Lower leg skin (tissue), 4 donors: ENCODE measurements around the gene BMF. TPM values are rescaled to one million over a fixed set of nuclear protein-coding genes. Genes with fewer than 3 reads are reported as not detected.
"Not testable (repeated sequence)": the region's sequence is repeated elsewhere in the genome, so short reads cannot be mapped to it uniquely, and the experiment has no call there.

Source experiments
- DNase-seq, 2 donors: peaks; one replicate each; pipeline ENCODE4 v3.0.0-alpha.2; 2019; ENCODE audit warnings: low spot score in 2 of 2
- H3K4me3 ChIP-seq: fragments of 200-600 bp; sonication (generic); 2 replicates; pipeline ENCODE4 v1.5.1; 2017; ENCODE audit warnings: mild to moderate bottlenecking, low read depth; ENCODE audit not compliant: poor library complexity, severe bottlenecking
- POLR2A ChIP-seq, 2 donors: fragments of 450-650 bp; IDR thresholded peaks; one replicate each; pipeline ENCODE4 v1.6.1; 2016 to 2017; ENCODE audit warnings: antibody characterized with exemption in 2 of 2, mild to moderate bottlenecking in 1 of 2, moderate library complexity in 1 of 2
- WGBS, 2 donors: methylation state at CpG; one replicate each; pipeline ENCODE4 v1.1.5; 2018; 5-methylcytosine and 5-hydroxymethylcytosine counted together
- intact Hi-C: fragments of 100-400 bp; cut with DNase I; formaldehyde crosslinking; loops from one replicate; pipeline ENCODE4 v1.15.0; 2023; ENCODE audit warnings: low total_unique reads
- total RNA-seq, 4 donors: library from RNA; depleted of rRNA; stranded (reverse); fragments of >200 nt; gene quantifications; one replicate each; pipeline ENCODE4 v1.1.0, GENCODE V29; 2016
- TF ChIP-seq, protein P1 (sequence below), 3 donors: fragments of 450-650 bp; IDR thresholded peaks; one replicate each; pipeline ENCODE4 v1.5.1; 2016; ENCODE audit warnings: antibody characterized with exemption in 3 of 3, mild to moderate bottlenecking in 3 of 3, moderate library complexity in 2 of 3

Gene BMF
- total RNA-seq, 4 donors from 2014 or later = 2.1 to 11.8 (median 8.4) TPM

GRCh38 chr15:40118473-40118872 is 9.8 kb upstream of the BMF start:
- peak in 1 of 2 donors; percentile 43 for DNase-seq
- TF ChIP-seq, protein P1, sequence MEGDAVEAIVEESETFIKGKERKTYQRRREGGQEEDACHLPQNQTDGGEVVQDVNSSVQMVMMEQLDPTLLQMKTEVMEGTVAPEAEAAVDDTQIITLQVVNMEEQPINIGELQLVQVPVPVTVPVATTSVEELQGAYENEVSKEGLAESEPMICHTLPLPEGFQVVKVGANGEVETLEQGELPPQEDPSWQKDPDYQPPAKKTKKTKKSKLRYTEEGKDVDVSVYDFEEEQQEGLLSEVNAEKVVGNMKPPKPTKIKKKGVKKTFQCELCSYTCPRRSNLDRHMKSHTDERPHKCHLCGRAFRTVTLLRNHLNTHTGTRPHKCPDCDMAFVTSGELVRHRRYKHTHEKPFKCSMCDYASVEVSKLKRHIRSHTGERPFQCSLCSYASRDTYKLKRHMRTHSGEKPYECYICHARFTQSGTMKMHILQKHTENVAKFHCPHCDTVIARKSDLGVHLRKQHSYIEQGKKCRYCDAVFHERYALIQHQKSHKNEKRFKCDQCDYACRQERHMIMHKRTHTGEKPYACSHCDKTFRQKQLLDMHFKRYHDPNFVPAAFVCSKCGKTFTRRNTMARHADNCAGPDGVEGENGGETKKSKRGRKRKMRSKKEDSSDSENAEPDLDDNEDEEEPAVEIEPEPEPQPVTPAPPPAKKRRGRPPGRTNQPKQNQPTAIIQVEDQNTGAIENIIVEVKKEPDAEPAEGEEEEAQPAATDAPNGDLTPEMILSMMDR (IDR thresholded peaks at IDR 0.05) = no peak
- no peak for TF ChIP-seq POLR2A (IDR thresholded peaks at IDR 0.05)
- H3K4me3 ChIP-seq = no peak overlapping the region
- intact Hi-C loops = no loop called here
- 71 to 77% methylated on average over 3 of the region's 3 CpGs for WGBS, 2 donors

DNA sequence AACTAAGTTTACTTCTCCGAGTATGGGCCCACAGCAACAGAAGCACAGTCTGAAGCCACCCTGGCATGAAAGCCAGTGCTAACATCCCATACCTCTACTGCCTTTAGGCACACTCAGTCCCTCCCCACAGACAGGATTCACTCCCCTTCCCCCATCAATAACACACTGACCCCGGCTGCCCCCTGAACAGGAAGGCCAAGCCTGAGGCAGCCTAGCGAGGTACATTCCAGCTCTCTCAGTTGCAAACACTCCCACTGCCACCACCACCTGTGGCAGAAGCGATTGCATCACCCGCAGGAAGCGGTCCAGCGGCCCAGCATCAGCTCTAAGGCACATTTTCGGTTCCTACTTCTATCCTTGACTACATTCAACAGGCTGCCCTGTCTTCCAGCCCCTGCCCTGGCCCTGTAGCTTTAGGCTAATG is 7.0 kb upstream of the BMF start:
- TF ChIP-seq, protein P1 (IDR thresholded peaks at IDR 0.05) = no peak
- H3K4me3 ChIP-seq = no peak overlapping the region
- 51 to 62% methylated on average over 8 of the region's 8 CpGs for WGBS, 2 donors
- intact Hi-C loops = no loop called here
- DNase-seq = peak in 1 of 2 donors; percentile 87

GRCh38 chr15:40115106-40115505 is 6.4 kb upstream of the BMF start:
- H3K4me3 ChIP-seq, intact Hi-C loops: not testable (repeated sequence)
- WGBS, 2 donors = 92% methylated on average over 14 of the region's 14 CpGs
- DNase-seq = peak in 1 of 2 donors; percentile 50

DNA sequence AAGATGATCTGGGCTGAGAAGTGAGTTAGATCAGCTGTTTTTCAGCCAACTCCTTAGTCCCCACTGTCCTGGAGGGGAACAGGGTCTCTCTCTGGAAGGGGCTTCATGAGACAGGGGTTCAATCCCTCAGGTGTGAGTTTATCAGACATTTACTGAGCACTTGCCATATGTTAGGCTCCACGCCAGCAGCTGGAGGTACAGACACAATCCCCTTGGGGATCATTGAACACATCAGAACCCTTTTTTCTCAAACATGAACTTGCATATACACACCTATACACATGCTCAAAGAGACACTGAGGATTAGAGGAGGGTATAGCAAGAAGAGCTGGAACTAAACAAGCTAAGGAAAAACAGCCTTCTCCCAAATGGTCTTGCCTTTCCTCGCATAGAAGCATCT is 5.5 kb upstream of the BMF start:
- 91 to 97% methylated on average over 2 of the region's 2 CpGs for WGBS, 2 donors
- TF ChIP-seq, protein P1 (IDR thresholded peaks at IDR 0.05) = no peak
- no peak for TF ChIP-seq POLR2A (IDR thresholded peaks at IDR 0.05)
- H3K4me3 ChIP-seq = no peak overlapping the region
- intact Hi-C loops = no loop called here
- DNase-seq = peak in 1 of 2 donors; percentile 73

DNA sequence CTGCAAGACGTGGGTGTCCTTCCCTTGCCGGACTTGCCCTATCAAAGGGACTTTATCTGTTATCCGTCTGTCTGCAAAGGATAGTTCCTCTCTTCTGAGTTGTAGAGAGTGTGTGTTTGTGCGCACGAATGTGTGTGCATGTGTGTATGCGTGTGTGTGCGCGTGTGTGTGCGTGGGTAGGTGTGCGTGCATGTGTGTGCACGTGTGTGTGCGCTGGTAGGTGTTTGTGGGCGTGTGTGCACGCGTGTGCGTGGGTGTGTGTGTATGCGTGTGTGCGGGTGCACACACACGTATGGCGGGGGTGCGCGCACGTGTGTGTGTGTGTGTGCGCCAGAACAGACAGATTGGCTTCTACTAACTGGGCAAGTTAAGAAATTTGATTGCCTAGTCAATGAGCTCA is 4.1 kb upstream of the BMF start:
- intact Hi-C loops = no loop called here
- 70 to 73% methylated on average over 23 to 24 of the region's 24 CpGs for WGBS, 2 donors
- no peak for TF ChIP-seq POLR2A (IDR thresholded peaks at IDR 0.05)
- TF ChIP-seq, protein P1 (IDR thresholded peaks at IDR 0.05) = no peak
- peak in 1 of 2 donors; percentile 43 for DNase-seq
- H3K4me3 ChIP-seq = no peak overlapping the region

GRCh38 chr15:40111888-40112287 is 3.2 kb upstream of the BMF start:
- no peak overlapping the region for H3K4me3 ChIP-seq
- peak in 1 of 2 donors; percentile 59 for DNase-seq
- intact Hi-C loops = no loop called here
- whole genome bisulfite sequencing, 2 donors = 88 to 97% methylated on average over 2 of the region's 2 CpGs
- no peak for TF ChIP-seq POLR2A (IDR thresholded peaks at IDR 0.05)
- TF ChIP-seq, protein P1 (IDR thresholded peaks at IDR 0.05) = no peak
